Measurements from ENCODE around the gene TMEM130.
"Not testable (repeated sequence)": the region's sequence is repeated elsewhere in the genome, so short reads cannot be mapped to it uniquely, and the experiment has no call there.

TMEM130 gene

GRCh38 chr7:98877692-98878364, 8.0 kb upstream of the TMEM130 start:
- DNase-seq (ENCODE audit: low read depth): no peak

- no peak for DNase-seq (ENCODE audit: low read depth)
These were observed 7.3 kb upstream of the TMEM130 start for GRCh38 chr7:98877146-98877545.

GRCh38 chr7:98875501-98875900, 5.7 kb upstream of the TMEM130 start:
- no peak for DNase-seq (ENCODE audit: low read depth)

GRCh38 chr7:98874942-98875341, 5.1 kb upstream of the TMEM130 start:
- no peak for DNase-seq (ENCODE audit: low read depth)

GRCh38 chr7:98873610-98874009, 3.8 kb upstream of the TMEM130 start:
- DNase-seq (ENCODE audit: low read depth): not testable (repeated sequence)

GRCh38 chr7:98872328-98872924, 2.6 kb upstream of the TMEM130 start:
- no peak for DNase-seq (ENCODE audit: low read depth)

- no peak for DNase-seq (ENCODE audit: low read depth)
These were observed 1.1 kb upstream of the TMEM130 start for GRCh38 chr7:98870807-98871491.

GRCh38 chr7:98870121-98870651, 372 bp upstream of the TMEM130 start:
- DNase-seq (ENCODE audit: low read depth): peak; percentile 64

GRCh38 chr7:98869027-98869596, 702 bp downstream of the TMEM130 start:
- no peak for DNase-seq (ENCODE audit: low read depth)

- no peak for DNase-seq (ENCODE audit: low read depth)
These were observed 1.4 kb downstream of the TMEM130 start for GRCh38 chr7:98868450-98868849.

GRCh38 chr7:98866765-98867164, 3.0 kb downstream of the TMEM130 start:
- no peak for DNase-seq (ENCODE audit: low read depth)

- DNase-seq (ENCODE audit: low read depth): no peak
These were observed 3.5 kb downstream of the TMEM130 start for GRCh38 chr7:98866351-98866750.

GRCh38 chr7:98864731-98865453, 4.9 kb downstream of the TMEM130 start:
- DNase-seq (ENCODE audit: low read depth): no peak

GRCh38 chr7:98863601-98864000, 6.2 kb downstream of the TMEM130 start:
- no peak for DNase-seq (ENCODE audit: low read depth)

GRCh38 chr7:98862716-98863420, 6.9 kb downstream of the TMEM130 start:
- DNase-seq (ENCODE audit: low read depth): no peak

- no peak for DNase-seq (ENCODE audit: low read depth)
These were observed 7.6 kb downstream of the TMEM130 start for GRCh38 chr7:98862203-98862602.

GRCh38 chr7:98860071-98860470, 9.7 kb downstream of the TMEM130 start:
- DNase-seq (ENCODE audit: low read depth): no peak

- no peak for DNase-seq (ENCODE audit: low read depth)
These were observed 14.0 kb downstream of the TMEM130 start for GRCh38 chr7:98855610-98856422.

GRCh38 chr7:98852826-98853225, 17.0 kb downstream of the TMEM130 start:
- DNase-seq (ENCODE audit: low read depth): no peak

- DNase-seq (ENCODE audit: low read depth): no peak
These were observed 20.9 kb downstream of the TMEM130 start for GRCh38 chr7:98848918-98849317.

GRCh38 chr7:98842552-98842951, 27.3 kb downstream of the TMEM130 start:
- DNase-seq (ENCODE audit: low read depth): not testable (repeated sequence)

Measured in activated T-cell treated with anti-CD3 and anti-CD28 coated beads for 24 hours (primary cell).